Liver (tissue), 3 donors: ENCODE data around the gene SCAMP1.

ENCODE experiments used
- CTCF ChIP-seq: fragments of 150-350 bp; IDR thresholded peaks from 2 replicates; pipeline ENCODE4 v1.5.1; 2017; ENCODE audit warnings: improper control_type of control experiment, low read depth, low read length; ENCODE audit not compliant: missing input control
- GABPA ChIP-seq, 2 donors: IDR thresholded peaks in 1 of 2; conservative IDR thresholded peaks in 1 of 2; 2 replicates each; pipeline ENCODE4 v1.6.1; 2016; ENCODE audit warnings: antibody characterized with exemption in 2 of 2, mild to moderate bottlenecking in 1 of 2, moderate library complexity in 1 of 2
- RXRA ChIP-seq, 2 donors: IDR thresholded peaks; 2 replicates each; pipeline ENCODE4 v1.6.1; 2017 to 2018; ENCODE audit warnings: antibody characterized with exemption in 2 of 2, mild to moderate bottlenecking in 1 of 2
- donor health status: healthy.
- donor health status: healthy.

GRCh38 chr5:78334811-78335210 is 25.6 kb upstream of the SCAMP1 start:
- TF ChIP-seq CTCF (no peak), GABPA (IDR thresholded peaks at IDR 0.05 in 1 of 2, conservative IDR thresholded peaks at IDR 0.05 in 1 of 2) (no peak), RXRA (IDR thresholded peaks at IDR 0.05) (no peak)
